ENCODE data around the gene URM1.

The URM1 gene

DNA sequence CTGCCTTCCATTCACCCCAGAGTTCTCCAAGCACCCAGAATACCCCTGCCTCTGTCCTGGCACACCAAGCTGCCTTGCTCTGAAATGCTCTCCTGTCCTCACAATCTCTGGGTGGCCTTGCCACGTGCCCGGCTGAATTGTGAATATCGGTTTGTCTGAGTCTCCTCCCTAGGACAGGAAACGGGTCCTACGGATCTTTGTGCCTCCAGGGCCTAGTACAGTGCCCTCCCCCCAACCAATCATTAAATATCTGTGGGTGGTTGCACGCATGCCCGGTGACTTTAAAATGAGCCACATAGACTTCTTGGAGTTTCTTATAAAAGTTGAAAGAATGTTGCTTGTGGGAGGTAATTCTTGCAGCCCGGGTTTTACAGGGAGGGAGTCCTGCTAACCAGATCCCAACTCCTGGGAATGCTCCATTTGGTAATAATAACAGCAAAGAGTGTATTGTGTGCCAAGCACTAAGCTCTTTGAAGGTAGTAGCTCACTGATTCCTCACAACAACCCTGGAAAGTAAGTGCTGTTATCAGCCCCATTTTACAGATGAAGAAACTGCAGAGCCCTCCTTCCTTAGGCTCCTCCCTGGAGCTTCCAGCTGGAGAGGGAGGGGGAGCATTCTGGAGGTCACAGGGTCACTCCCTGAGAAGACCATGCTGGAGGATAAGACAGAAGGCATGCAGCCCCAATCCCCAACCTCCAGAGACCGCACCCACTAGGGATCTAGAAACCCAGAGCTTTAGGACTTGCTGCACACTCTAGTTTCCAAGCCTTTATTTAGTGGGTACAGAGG is 23.4 kb downstream of the URM1 start:
- H3K27ac ChIP-seq (replicated peaks) = no peak overlapping the region
- TF ChIP-seq, protein P1, sequence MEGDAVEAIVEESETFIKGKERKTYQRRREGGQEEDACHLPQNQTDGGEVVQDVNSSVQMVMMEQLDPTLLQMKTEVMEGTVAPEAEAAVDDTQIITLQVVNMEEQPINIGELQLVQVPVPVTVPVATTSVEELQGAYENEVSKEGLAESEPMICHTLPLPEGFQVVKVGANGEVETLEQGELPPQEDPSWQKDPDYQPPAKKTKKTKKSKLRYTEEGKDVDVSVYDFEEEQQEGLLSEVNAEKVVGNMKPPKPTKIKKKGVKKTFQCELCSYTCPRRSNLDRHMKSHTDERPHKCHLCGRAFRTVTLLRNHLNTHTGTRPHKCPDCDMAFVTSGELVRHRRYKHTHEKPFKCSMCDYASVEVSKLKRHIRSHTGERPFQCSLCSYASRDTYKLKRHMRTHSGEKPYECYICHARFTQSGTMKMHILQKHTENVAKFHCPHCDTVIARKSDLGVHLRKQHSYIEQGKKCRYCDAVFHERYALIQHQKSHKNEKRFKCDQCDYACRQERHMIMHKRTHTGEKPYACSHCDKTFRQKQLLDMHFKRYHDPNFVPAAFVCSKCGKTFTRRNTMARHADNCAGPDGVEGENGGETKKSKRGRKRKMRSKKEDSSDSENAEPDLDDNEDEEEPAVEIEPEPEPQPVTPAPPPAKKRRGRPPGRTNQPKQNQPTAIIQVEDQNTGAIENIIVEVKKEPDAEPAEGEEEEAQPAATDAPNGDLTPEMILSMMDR (IDR thresholded peaks at IDR 0.05; ENCODE audit: insufficient read depth, low read length) = no peak
- TF ChIP-seq, protein P2, sequence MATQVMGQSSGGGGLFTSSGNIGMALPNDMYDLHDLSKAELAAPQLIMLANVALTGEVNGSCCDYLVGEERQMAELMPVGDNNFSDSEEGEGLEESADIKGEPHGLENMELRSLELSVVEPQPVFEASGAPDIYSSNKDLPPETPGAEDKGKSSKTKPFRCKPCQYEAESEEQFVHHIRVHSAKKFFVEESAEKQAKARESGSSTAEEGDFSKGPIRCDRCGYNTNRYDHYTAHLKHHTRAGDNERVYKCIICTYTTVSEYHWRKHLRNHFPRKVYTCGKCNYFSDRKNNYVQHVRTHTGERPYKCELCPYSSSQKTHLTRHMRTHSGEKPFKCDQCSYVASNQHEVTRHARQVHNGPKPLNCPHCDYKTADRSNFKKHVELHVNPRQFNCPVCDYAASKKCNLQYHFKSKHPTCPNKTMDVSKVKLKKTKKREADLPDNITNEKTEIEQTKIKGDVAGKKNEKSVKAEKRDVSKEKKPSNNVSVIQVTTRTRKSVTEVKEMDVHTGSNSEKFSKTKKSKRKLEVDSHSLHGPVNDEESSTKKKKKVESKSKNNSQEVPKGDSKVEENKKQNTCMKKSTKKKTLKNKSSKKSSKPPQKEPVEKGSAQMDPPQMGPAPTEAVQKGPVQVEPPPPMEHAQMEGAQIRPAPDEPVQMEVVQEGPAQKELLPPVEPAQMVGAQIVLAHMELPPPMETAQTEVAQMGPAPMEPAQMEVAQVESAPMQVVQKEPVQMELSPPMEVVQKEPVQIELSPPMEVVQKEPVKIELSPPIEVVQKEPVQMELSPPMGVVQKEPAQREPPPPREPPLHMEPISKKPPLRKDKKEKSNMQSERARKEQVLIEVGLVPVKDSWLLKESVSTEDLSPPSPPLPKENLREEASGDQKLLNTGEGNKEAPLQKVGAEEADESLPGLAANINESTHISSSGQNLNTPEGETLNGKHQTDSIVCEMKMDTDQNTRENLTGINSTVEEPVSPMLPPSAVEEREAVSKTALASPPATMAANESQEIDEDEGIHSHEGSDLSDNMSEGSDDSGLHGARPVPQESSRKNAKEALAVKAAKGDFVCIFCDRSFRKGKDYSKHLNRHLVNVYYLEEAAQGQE (IDR thresholded peaks at IDR 0.05; ENCODE audit: insufficient replicate concordance, low read depth) = no peak
- no peak for TF ChIP-seq SPI1 (IDR thresholded peaks at IDR 0.05; ENCODE audit: borderline replicate concordance, low read depth)
- TF ChIP-seq POLR2AphosphoS5 (IDR thresholded peaks at IDR 0.05; ENCODE audit: low read depth) = no peak
- no peak for TF ChIP-seq GABPA (IDR thresholded peaks at IDR 0.05; ENCODE audit: low read depth)
- no peak overlapping the region for H3K4me3 ChIP-seq (replicated peaks; ENCODE audit: insufficient read depth, low read length)
- DNase-seq (ENCODE audit: low read depth in 1 of 2, low spot score in 1 of 2) = no peak
- H3K27me3 ChIP-seq (ENCODE audit: insufficient read depth, poor library complexity, severe bottlenecking) = no peaks in the 10 kb centered on the region

DNA sequence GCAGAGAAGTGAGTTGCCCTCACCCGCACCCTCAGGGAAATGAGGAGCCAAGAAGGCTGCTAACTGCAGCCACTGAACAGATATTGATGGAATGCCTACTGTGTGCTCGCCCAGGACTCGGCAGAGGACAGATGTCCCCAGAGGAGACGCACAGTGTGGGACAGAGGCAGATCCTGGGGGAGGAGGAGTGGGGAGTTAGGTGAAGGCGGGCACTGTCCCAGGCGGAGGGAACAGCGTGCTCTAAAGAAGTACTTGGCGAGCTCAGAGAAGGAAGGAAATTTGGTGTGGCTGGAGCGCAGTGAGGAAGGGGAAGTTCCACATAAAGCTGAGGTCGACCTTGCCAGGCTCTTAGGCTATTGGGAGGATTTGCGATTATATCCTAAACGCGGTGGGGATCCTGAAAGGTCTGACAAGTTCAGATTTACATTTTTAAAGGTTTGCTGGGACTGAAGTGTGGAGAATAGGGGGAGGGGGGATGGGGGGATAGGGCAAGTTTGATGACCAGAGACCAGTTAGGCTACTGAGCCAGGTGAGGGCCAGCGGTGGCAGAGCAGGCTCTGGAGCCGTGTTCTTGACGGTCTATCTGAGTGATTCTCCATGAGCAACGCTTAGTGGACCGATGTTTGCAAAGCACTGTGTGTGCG is 25.9 kb downstream of the URM1 start:
- no peak overlapping the region for H3K4me3 ChIP-seq (replicated peaks; ENCODE audit: insufficient read depth, low read length)
- peak; percentile 37 to 62 for DNase-seq (ENCODE audit: low read depth in 1 of 2, low spot score in 1 of 2)
- H3K27ac ChIP-seq (replicated peaks) = no peak overlapping the region
- no peaks in the 10 kb centered on the region for H3K27me3 ChIP-seq (ENCODE audit: insufficient read depth, poor library complexity, severe bottlenecking)
- TF ChIP-seq SPI1 (IDR thresholded peaks at IDR 0.05; ENCODE audit: borderline replicate concordance, low read depth) (peak; percentile 35; the same call in 1 of the 2 replicates), POLR2AphosphoS5 (IDR thresholded peaks at IDR 0.05; ENCODE audit: low read depth) (no peak)

DNA sequence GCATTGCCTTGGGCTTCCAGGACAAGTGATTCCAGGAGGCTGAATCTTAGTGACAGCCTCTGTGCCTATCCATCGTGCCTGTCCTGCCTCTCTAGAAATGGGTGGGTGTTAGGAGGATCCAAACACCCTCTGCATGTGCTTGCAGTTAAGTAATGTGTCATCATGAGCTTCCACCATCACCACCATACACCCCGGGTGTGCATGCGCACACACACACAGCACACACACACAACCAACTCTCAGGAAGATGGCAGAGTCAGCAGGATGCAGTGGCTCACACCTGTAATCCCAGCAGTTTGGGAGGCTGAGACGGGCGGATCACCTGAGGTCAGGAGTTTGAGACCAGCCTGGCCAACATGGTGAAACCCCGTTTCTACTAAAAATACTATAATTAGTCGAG is 26.7 kb downstream of the URM1 start:
- Histone ChIP-seq H3K4me3 (replicated peaks; ENCODE audit: insufficient read depth, low read length) (no peak overlapping the region), H3K27ac (replicated peaks) (no peak overlapping the region), H3K27me3 (ENCODE audit: insufficient read depth, poor library complexity, severe bottlenecking) (no peaks in the 10 kb centered on the region)
- TF ChIP-seq, protein P2 (IDR thresholded peaks at IDR 0.05; ENCODE audit: insufficient replicate concordance, low read depth) = no peak
- no peak for TF ChIP-seq GABPA (IDR thresholded peaks at IDR 0.05; ENCODE audit: low read depth)
- TF ChIP-seq, protein P1 (IDR thresholded peaks at IDR 0.05; ENCODE audit: insufficient read depth, low read length) = no peak
- TF ChIP-seq SPI1 (IDR thresholded peaks at IDR 0.05; ENCODE audit: borderline replicate concordance, low read depth) = no peak
- no peak for TF ChIP-seq POLR2AphosphoS5 (IDR thresholded peaks at IDR 0.05; ENCODE audit: low read depth)
- no peak for DNase-seq (ENCODE audit: low read depth in 1 of 2, low spot score in 1 of 2)

DNA sequence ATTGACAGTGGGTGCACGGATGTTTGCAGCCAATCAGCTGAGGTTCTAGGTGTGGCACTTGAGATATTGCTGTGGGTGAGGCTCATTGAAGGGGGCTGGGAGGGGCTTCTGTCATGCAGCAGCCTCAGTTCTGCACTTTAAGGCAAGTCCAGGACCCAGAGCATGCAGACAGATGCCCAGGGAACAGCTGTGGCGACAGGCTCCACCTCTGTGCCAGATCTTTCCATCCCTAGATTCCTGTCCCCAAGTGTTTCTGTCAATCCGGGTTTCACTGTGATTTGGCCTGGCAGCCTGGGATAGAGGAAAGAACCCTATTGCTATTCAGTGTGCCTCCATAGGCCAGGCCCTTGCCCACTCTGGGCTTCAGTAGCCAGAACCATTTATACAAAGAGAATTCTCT is 28.7 kb downstream of the URM1 start:
- no peak overlapping the region for H3K4me3 ChIP-seq (replicated peaks; ENCODE audit: insufficient read depth, low read length)
- no peak for DNase-seq (ENCODE audit: low read depth in 1 of 2, low spot score in 1 of 2)
- TF ChIP-seq GABPA (IDR thresholded peaks at IDR 0.05; ENCODE audit: low read depth) (no peak), SPI1 (IDR thresholded peaks at IDR 0.05; ENCODE audit: borderline replicate concordance, low read depth) (no peak)
- TF ChIP-seq, protein P1 (IDR thresholded peaks at IDR 0.05; ENCODE audit: insufficient read depth, low read length) = no peak
- H3K27ac ChIP-seq (replicated peaks) = no peak overlapping the region
- no peaks in the 10 kb centered on the region for H3K27me3 ChIP-seq (ENCODE audit: insufficient read depth, poor library complexity, severe bottlenecking)

Measured in HL-60 (cell line).